Nephron (organoid): ENCODE results near the gene LSM2.

Source experiments
- H3K27ac Mint-ChIP-seq, 3 experiments: 2 replicates each; pipeline ENCODE4 v1.8.0; 2020; ENCODE audit warnings: mixed read lengths in 3 of 3, mild to moderate bottlenecking in 2 of 3, moderate library complexity in 1 of 3
- H3K27me3 Mint-ChIP-seq: 2 replicates; pipeline ENCODE4 v1.8.0; 2021; ENCODE audit warnings: low read depth, mild to moderate bottlenecking, moderate library complexity, mixed read lengths
- H3K36me3 Mint-ChIP-seq: 2 replicates; pipeline ENCODE4 v1.8.0; 2020; ENCODE audit warnings: low read depth, mixed read lengths
- H3K4me1 Mint-ChIP-seq: 2 replicates; pipeline ENCODE4 v1.8.0; 2020; ENCODE audit warnings: mixed read lengths
- H3K4me3 Mint-ChIP-seq, 3 experiments: 2 replicates each; pipeline ENCODE4 v1.8.0; 2020; ENCODE audit warnings: mild to moderate bottlenecking in 3 of 3, mixed read lengths in 3 of 3, moderate library complexity in 2 of 3
- H3K9me3 Mint-ChIP-seq: 2 replicates; pipeline ENCODE4 v1.8.0; 2020; ENCODE audit warnings: mixed read lengths
- TF ChIP-seq, protein P1 (sequence below), 3 experiments: fragments of 200-600 bp; sonication (generic); IDR thresholded peaks; one replicate each; pipeline ENCODE4 v1.5.0; 2021; ENCODE audit warnings: antibody characterized with exemption in 3 of 3; ENCODE audit not compliant: unreplicated experiment in 3 of 3

Gene LSM2

DNA sequence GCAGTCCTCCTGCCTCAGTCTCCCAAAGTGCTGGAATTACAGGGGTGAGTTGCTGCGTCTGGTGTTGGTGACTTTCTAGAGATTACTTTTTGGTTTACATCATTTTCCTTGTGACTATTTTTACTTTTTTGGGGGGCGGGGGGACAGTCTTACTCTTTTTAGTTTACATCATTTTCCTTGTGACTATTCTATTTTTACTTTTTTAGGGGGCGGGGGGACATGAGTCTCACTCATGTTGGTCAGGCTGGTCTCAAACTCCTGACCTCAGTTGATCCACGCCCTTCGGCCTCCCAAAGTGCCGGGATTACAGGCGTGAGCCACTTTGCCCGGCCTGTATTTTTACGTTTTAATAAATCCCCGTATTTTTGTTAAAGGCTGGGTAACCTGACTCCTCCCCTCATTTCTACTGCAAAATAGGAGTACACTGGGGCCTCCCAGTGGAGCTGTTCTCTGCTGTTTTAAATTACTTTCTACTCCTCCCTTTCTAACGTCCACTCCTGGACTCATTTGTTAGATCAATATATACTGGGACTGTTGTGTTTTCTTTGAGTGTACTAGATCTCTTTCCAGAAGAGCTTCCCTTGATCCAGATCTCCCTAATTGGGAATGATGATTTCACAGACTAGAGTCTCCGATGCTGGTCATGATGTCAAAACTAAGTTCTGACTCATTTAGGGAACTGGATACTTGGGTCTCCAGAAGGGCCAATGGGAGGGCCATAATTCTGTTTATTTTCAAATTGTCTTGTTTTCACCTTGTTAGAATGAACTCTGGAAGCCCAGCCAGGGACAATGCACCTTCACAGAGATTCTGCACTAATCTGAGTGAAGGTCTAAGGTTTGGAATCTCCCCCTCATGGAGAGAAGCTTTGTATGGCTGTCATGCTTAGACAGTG lies 30.0 kb upstream of the LSM2 start:
- Mint-ChIP-seq H3K4me3 (peak overlapping the region; percentile 96 to 98 (median 97)), H3K36me3 (peaks cover 62% of the 10 kb centered on the region), H3K9me3 (no peaks in the 10 kb centered on the region), H3K4me1 (peaks cover 38% of the 10 kb centered on the region), H3K27me3 (no peaks in the 10 kb centered on the region), H3K27ac (peak overlapping the region; percentile 99 to 100 (median 100))
- TF ChIP-seq, protein P1, sequence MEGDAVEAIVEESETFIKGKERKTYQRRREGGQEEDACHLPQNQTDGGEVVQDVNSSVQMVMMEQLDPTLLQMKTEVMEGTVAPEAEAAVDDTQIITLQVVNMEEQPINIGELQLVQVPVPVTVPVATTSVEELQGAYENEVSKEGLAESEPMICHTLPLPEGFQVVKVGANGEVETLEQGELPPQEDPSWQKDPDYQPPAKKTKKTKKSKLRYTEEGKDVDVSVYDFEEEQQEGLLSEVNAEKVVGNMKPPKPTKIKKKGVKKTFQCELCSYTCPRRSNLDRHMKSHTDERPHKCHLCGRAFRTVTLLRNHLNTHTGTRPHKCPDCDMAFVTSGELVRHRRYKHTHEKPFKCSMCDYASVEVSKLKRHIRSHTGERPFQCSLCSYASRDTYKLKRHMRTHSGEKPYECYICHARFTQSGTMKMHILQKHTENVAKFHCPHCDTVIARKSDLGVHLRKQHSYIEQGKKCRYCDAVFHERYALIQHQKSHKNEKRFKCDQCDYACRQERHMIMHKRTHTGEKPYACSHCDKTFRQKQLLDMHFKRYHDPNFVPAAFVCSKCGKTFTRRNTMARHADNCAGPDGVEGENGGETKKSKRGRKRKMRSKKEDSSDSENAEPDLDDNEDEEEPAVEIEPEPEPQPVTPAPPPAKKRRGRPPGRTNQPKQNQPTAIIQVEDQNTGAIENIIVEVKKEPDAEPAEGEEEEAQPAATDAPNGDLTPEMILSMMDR (IDR thresholded peaks at IDR 0.05; ENCODE audit: unreplicated experiment in 3 of 3): peak in 1 of 3 experiments; percentile 6

DNA sequence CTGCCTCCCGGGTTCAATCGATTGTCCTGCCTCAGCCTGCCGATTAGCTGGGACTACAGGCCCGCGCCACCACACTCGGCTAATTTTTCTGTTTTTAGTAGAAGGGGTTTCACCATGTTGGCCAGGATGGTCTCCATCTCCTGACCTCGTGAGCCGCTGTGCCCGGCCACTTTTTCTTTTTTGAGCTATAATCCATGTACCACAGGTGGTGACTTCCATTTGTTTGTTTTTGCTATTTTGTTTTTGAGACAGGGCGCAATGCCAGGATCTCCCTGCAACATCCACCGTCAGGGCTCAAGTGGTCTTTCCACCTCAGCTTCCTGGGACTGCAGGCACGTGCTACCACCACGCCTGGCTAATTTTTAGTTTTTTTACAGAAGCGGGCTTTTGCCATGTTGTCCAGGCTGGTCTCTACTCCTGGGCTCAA lies 29.3 kb upstream of the LSM2 start:
- peak overlapping the region; percentile 99 to 100 (median 100) for H3K27ac Mint-ChIP-seq
- H3K27me3 Mint-ChIP-seq: no peaks in the 10 kb centered on the region
- peaks cover 38% of the 10 kb centered on the region for H3K4me1 Mint-ChIP-seq
- TF ChIP-seq, protein P1 (IDR thresholded peaks at IDR 0.05; ENCODE audit: unreplicated experiment in 3 of 3): no peak
- peak overlapping the region; percentile 96 to 98 (median 97) for H3K4me3 Mint-ChIP-seq
- peaks cover 57% of the 10 kb centered on the region for H3K36me3 Mint-ChIP-seq
- no peaks in the 10 kb centered on the region for H3K9me3 Mint-ChIP-seq

DNA sequence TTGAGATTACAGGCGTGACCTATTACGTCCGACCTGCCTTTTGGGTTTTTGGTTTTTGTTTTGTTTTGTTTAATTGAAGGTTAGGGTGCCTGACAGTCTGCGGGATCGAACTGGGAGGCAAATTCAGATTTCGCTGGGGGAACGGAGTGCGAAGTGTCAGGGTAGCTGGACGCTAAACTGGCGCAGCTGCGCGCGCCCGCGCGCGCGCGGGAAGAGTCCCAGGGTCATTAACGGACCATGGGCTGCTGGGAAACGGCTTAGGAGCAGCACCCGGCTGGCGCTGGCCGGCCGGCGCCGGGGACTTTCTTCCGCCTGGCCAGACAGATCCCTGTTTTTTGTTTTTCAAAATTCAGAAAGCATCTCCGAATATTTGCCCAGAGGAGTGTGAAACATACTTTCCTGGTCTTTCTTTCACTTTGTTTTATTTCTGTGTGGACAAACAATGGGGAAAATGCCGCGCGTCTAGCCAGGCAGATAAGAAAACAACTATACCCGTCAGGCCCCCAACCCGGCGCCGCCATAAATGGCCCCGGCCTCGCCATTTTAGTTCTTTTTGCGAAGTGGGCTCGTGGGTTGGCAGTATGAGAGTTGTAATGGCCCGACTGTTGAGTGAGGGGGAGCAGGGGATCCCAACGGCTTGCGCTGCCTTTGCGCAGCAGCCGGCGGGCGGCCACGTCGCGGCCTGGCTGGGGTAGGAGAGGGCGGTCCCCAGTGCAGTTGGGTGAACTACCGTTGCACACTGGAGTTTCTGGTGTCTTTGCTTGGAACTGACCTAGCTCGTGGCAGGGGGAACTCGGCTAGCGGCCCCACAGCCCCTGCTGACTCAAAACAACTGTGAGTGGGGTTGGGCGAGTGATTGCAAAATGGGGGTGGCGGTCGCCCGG lies 27.8 kb upstream of the LSM2 start:
- Mint-ChIP-seq H3K4me3 (peak overlapping the region; percentile 96 to 98 (median 97)), H3K27me3 (no peaks in the 10 kb centered on the region), H3K4me1 (peaks cover 51% of the 10 kb centered on the region), H3K27ac (peak overlapping the region; percentile 99 to 100 (median 100)), H3K36me3 (peaks cover 46% of the 10 kb centered on the region), H3K9me3 (no peaks in the 10 kb centered on the region)
- TF ChIP-seq, protein P1 (IDR thresholded peaks at IDR 0.05; ENCODE audit: unreplicated experiment in 3 of 3): no peak

DNA sequence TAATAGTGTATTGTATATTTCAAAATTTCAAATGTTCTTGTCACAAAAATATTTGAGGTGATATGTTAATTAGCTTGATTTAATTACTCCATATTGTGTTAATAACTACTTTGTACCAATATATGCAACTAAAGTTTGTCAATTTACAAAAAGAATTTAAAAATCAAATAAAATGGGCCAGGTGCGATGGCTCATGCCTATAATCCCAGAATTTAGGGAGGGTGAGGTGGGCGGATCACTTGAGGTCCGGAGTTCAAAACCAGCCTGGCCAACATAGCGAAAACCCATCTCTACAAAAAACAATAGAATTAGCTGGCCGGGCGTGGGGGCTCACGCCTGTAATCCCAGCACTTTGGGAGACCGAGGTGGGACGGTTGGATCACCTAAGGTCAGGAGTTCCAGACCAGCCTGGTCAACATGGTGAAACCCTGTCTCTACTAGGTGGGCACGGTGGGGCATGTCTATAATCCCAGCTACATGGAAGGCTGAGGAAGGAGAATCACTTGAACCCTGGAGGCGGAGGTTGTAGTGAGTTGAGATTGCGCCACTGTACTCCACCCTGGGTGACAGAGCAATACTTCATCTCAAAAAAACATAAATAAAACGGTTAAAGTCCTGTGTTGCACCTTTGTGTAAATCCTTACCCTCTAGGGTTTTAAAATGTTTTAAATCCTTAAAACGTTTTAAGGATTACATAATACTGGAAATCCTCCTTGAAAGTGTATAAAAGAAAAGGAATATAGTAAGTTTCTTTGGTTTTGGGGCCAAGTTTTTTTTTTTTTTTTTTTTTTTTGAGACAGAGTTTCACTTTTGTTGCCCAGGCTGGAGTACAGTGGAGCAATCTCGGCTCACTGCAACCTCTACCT lies 24.8 kb upstream of the LSM2 start:
- Mint-ChIP-seq H3K27me3 (no peaks in the 10 kb centered on the region), H3K4me1 (peaks cover 41% of the 10 kb centered on the region), H3K9me3 (no peaks in the 10 kb centered on the region), H3K36me3 (peaks cover 19% of the 10 kb centered on the region), H3K4me3 (peak overlapping the region; percentile 93 to 97 (median 97)), H3K27ac (peak overlapping the region; percentile 85 to 94 (median 92))
- TF ChIP-seq, protein P1 (IDR thresholded peaks at IDR 0.05; ENCODE audit: unreplicated experiment in 3 of 3): no peak

DNA sequence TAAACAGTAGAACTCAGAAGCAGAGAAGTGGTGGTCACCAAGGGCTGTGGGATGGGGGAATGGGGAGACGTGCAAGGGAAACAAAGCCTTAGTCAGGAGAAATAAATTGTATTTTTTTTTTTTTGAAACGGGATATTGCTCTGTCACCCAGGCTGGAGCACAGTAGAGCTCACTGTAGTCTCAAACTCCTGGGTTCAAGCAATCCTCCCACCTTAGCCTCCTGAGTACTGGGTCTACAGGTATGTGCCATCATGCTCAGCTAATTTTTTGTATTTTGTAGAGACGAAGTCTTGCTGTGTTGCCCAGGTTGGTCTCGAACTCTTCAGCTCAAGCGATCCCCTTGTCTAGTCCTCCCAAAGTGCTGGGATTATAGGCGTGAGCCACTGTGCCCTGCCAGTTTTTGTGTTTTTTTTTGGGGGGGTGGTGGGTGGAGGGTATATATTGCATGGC lies 24.1 kb upstream of the LSM2 start:
- Mint-ChIP-seq H3K9me3 (no peaks in the 10 kb centered on the region), H3K4me3 (peak overlapping the region; percentile 93 to 97 (median 97)), H3K4me1 (peaks cover 36% of the 10 kb centered on the region), H3K27ac (peak overlapping the region; percentile 85 to 94 (median 92)), H3K27me3 (no peaks in the 10 kb centered on the region), H3K36me3 (peaks cover 12% of the 10 kb centered on the region)
- TF ChIP-seq, protein P1 (IDR thresholded peaks at IDR 0.05; ENCODE audit: unreplicated experiment in 3 of 3): no peak
